ENCODE measurements around the gene SMIM41. TPM values are rescaled to one million over a fixed set of nuclear protein-coding genes. Genes with fewer than 3 reads are reported as not detected.
A peak's percentile ranks its signal among the peaks of the same experiment; 100 is the strongest.

The SMIM41 gene
- polyA plus RNA-seq, 3 donors, result not detected

DNA sequence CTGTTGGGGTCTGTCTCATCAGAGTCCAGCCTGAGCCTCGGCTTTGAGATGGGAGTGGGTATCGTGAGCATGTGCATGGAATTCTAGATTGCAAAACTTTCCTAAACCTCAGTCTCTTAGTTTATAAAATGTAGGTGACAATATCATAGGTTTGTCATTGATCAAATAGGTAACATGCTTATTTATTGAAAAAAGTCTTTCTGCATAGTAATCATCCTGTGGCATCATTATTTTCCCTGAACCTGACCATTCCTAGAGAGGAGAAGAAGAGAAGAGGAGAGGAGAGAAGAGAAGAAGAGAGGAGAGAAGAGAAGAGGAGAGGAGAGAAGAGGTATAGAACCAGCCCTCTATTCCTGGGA is 4.1 kb downstream of the SMIM41 start:
- no peak overlapping the region for H3K4me2 ChIP-seq (replicated peaks; ENCODE audit: extremely low read depth, low read length, poor library complexity, severe bottlenecking)
- H2AFZ ChIP-seq (ENCODE audit: insufficient read depth, low read depth, low read length, poor library complexity, severe bottlenecking), result no peak overlapping the region
- no peaks in the 10 kb centered on the region for H3K9me3 ChIP-seq (replicated peaks in 1 of 2; ENCODE audit: control insufficient read depth in 1 of 2, insufficient read depth in 1 of 2, low read length in 2 of 2)
- no peak overlapping the region for H3K4me3 Mint-ChIP-seq
- peaks cover 4% of the 10 kb centered on the region for H4K20me1 ChIP-seq (ENCODE audit: insufficient read depth, low read length)
- peaks cover 0 to 1% (median 0%) of the 10 kb centered on the region in 7 donors for H3K9me3 Mint-ChIP-seq
- H3K4me1 Mint-ChIP-seq, result peaks cover 18% of the 10 kb centered on the region
- TF ChIP-seq, protein P1, sequence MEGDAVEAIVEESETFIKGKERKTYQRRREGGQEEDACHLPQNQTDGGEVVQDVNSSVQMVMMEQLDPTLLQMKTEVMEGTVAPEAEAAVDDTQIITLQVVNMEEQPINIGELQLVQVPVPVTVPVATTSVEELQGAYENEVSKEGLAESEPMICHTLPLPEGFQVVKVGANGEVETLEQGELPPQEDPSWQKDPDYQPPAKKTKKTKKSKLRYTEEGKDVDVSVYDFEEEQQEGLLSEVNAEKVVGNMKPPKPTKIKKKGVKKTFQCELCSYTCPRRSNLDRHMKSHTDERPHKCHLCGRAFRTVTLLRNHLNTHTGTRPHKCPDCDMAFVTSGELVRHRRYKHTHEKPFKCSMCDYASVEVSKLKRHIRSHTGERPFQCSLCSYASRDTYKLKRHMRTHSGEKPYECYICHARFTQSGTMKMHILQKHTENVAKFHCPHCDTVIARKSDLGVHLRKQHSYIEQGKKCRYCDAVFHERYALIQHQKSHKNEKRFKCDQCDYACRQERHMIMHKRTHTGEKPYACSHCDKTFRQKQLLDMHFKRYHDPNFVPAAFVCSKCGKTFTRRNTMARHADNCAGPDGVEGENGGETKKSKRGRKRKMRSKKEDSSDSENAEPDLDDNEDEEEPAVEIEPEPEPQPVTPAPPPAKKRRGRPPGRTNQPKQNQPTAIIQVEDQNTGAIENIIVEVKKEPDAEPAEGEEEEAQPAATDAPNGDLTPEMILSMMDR (IDR thresholded peaks at IDR 0.05), result peak; percentile 63
- DNase-seq, result no peak
- no peaks in the 10 kb centered on the region for H3K27me3 ChIP-seq (ENCODE audit: control insufficient read depth in 2 of 2, insufficient read depth in 2 of 2, low read length in 2 of 2)
- intact Hi-C loops (cut with micrococcal nuclease), result loop anchor here (1.0 kb wide), 4 partner anchors 13 to 59 kb away; no protein-coding TSS in a partner anchor
- peaks cover 7 to 8% of the 10 kb centered on the region in 2 donors for H3K36me3 Mint-ChIP-seq
- H3K79me2 ChIP-seq (ENCODE audit: insufficient read depth, low read length), result no peaks in the 10 kb centered on the region
- no peak overlapping the region for H3K4me3 ChIP-seq (replicated peaks in 1 of 3; ENCODE audit: low read depth in 2 of 3, low read length in 3 of 3)
- H3K27me3 Mint-ChIP-seq (ENCODE audit: low read depth in 3 of 3), result peaks cover 7 to 18% (median 12%) of the 10 kb centered on the region in 3 donors
- WGBS (ENCODE audit: insufficient coverage), result no CpG with 5 or more reads among the region's 2 CpGs
- peaks cover 6 to 10% of the 10 kb centered on the region in 2 donors for H3K36me3 ChIP-seq (replicated peaks in 1 of 2; ENCODE audit: control insufficient read depth in 1 of 2, insufficient read depth in 2 of 2, low read length in 2 of 2)
- no peak overlapping the region for H3K9ac ChIP-seq (ENCODE audit: insufficient read depth, low read length, poor library complexity, severe bottlenecking)
- H3K4me1 ChIP-seq (ENCODE audit: control insufficient read depth in 1 of 2, insufficient read depth in 2 of 2, low read length in 2 of 2), result peaks cover 15 to 18% of the 10 kb centered on the region in 2 donors
- H3K27ac ChIP-seq (ENCODE audit: low read depth in 1 of 2, low read length in 2 of 2), result no peak overlapping the region
- no peak overlapping the region for H3K27ac Mint-ChIP-seq

DNA sequence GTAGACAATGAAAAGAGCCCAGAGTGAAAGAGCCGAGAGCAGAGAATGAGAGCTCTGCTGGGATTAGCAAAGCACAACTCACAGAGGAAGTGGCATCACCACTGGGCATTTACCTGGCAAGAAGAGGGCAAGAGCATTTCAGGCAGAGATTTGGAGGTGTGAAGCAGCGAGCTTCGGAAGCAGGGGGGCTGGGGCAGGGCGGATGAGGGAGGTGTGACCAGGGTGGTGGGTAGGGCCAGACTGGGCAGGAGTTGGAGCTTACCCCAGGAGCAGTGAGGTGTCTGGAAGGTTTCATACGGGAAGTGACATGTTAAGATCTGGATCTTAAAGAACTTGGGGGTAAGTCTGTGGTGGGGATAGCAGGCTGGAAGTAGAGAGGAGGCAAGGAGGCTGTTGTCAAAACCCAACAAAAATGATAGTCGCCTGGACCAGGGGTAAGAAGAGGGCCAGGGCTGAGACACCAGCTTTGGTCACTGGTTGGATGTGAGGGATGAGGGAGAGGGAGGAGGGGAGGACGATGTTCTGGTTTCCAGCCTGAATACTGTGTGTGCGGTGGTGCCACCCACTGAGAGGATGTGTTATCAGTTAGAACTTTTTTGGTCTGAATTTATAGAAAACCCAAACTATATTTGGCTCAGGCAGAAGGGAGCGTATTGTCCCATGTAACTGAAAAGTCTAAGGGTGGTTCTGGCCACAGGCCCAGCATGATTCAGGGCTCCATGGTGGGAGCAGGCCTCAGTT is 5.2 kb downstream of the SMIM41 start:
- DNase-seq, result no peak
- peaks cover 15 to 18% of the 10 kb centered on the region in 2 donors for H3K4me1 ChIP-seq (ENCODE audit: control insufficient read depth in 1 of 2, insufficient read depth in 2 of 2, low read length in 2 of 2)
- peaks cover 0 to 1% (median 0%) of the 10 kb centered on the region in 7 donors for H3K9me3 Mint-ChIP-seq
- WGBS (ENCODE audit: insufficient coverage), result 94% methylated on average over 9 of the region's 9 CpGs
- H3K9ac ChIP-seq (ENCODE audit: insufficient read depth, low read length, poor library complexity, severe bottlenecking), result no peak overlapping the region
- no peaks in the 10 kb centered on the region for H3K9me3 ChIP-seq (replicated peaks in 1 of 2; ENCODE audit: control insufficient read depth in 1 of 2, insufficient read depth in 1 of 2, low read length in 2 of 2)
- H3K27me3 ChIP-seq (ENCODE audit: control insufficient read depth in 2 of 2, insufficient read depth in 2 of 2, low read length in 2 of 2), result peaks cover 0 to 3% of the 10 kb centered on the region in 2 donors
- peaks cover 0 to under 1% of the 10 kb centered on the region in 2 donors for H3K36me3 ChIP-seq (replicated peaks in 1 of 2; ENCODE audit: control insufficient read depth in 1 of 2, insufficient read depth in 2 of 2, low read length in 2 of 2)
- H3K27me3 Mint-ChIP-seq (ENCODE audit: low read depth in 3 of 3), result peaks cover 11 to 26% (median 20%) of the 10 kb centered on the region in 3 donors
- H3K27ac Mint-ChIP-seq, result no peak overlapping the region
- H3K4me2 ChIP-seq (replicated peaks; ENCODE audit: extremely low read depth, low read length, poor library complexity, severe bottlenecking), result no peak overlapping the region
- H4K20me1 ChIP-seq (ENCODE audit: insufficient read depth, low read length), result no peaks in the 10 kb centered on the region
- TF ChIP-seq, protein P1 (IDR thresholded peaks at IDR 0.05), result no peak
- peaks cover 18% of the 10 kb centered on the region for H3K4me1 Mint-ChIP-seq
- no peak overlapping the region for H2AFZ ChIP-seq (ENCODE audit: insufficient read depth, low read depth, low read length, poor library complexity, severe bottlenecking)
- H3K36me3 Mint-ChIP-seq, result no peaks in the 10 kb centered on the region
- no peaks in the 10 kb centered on the region for H3K79me2 ChIP-seq (ENCODE audit: insufficient read depth, low read length)
- H3K4me3 ChIP-seq (replicated peaks in 1 of 3; ENCODE audit: low read depth in 2 of 3, low read length in 3 of 3), result no peak overlapping the region
- H3K27ac ChIP-seq (ENCODE audit: low read depth in 1 of 2, low read length in 2 of 2), result no peak overlapping the region
- H3K4me3 Mint-ChIP-seq, result no peak overlapping the region
- intact Hi-C loops (cut with micrococcal nuclease), result loop anchor here in 1 of 2 donors (5.0 kb wide), 1 partner anchor 38 kb away; no protein-coding TSS in a partner anchor

All from CD14-positive monocyte (primary cell).